ENCODE measurements around the gene MAF.

DNA sequence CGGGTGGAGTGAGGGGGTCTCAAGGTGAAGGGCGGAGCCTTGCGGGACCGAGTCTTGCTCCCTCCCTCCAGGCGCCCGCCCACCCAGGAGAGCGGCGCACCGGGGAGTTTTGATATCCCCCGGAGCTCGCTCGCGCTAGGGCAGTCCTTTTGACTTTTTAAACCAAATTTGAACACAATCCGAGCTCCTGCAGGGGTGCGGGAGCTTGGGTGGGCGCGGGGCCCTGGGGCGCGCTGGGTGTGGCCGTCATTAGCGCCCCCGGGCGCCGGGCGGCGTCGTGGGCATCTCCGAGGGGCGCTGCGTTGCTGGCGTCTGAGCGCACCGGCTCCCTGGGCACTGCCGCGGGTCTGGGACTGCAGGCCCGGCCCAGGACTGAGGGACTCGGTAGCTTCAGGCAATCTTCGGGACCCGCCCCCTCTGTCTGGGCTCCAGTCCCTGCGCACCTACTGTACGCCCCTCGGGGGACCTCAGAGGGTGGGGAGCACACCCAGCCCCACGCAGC is 10.9 kb downstream of the MAF start:
- TF ChIP-seq ZNF274 (IDR thresholded peaks at IDR 0.05; ENCODE audit: low read depth, low read length), result no peak
- TF ChIP-seq YY1 (IDR thresholded peaks at IDR 0.05; ENCODE audit: insufficient read depth, insufficient read length), result no peak

All from NT2/D1 (cell line).